HG03045 (cell line): ENCODE measurements around the gene PPM1M.

Experiments used
- ATAC-seq: cut with Tn5 transposase; IDR thresholded peaks from one replicate; pipeline ENCODE4 v1.9.1; 2021; ENCODE audit warnings: mild to moderate bottlenecking, moderate library complexity; ENCODE audit not compliant: unreplicated experiment

Gene PPM1M

DNA sequence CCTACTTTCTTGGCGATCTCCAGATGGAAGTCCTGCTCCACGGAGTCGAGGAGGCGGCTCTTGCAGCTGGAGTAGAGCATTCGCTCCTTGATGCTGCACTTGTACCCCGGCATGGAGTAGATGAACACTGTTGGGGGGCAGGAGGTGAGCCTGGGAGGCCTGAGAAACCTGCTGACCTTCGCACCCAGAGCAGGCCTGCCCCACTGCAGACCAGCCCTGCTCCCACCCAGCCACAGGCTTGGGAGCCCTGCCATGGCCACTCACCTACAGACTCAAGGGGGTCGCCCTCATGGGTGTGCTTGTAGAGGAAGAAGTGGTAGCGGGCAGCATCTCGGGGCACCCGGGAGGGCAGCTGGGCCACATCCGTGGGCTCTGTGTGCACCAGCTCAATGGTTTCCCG, 15.9 kb upstream of the PPM1M start:
- ATAC-seq: no peak

DNA sequence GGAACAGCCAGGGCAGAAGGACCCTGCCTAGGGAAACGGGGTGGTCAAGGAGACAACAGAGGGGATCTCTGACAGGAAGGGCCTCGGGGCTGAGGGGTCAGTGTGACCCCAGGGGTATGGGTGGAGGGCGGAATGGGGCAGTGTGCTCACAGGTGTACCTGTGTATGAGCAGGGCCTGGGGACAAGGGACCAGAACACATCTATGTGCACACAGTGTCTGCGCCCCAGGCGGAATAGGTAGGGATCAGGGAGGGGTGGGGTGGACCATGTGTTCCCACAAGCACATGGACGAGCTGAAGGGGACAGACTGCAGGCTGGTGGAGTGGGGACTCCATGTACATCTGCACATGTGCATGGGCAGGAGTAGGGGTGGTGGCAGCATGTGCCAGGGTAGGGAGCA, 15.1 kb upstream of the PPM1M start:
- ATAC-seq: no peak

DNA sequence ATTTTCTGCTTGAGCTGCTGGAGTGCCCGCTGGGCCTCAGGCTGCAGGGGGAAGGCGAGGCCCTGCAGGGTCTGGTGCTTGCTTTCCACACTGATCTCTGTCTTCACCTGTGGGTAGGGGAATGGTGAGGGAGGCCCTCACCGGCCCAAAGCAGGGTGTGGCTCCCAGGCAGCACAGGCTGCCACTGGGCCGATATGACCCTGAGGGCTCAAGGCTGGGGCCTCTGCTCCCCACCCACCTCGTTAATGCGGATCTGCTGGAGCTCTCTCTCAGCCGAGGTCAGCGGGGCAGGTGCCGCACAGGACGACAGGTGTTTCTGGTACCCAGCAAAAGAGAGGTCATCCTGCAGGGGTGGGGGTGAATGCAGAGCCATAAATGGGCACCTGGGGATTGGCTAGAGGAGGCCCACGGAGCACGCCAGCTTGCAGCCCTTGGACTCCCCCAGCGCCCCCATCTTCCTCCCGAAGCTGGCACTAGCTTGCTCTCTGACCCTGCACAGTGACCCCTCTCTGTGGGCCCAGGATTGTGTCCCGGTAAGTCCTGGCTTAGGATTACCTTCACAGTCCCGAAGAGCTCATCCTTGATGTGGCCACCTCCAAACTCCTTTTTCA, 14.6 kb upstream of the PPM1M start:
- ATAC-seq: no peak

DNA sequence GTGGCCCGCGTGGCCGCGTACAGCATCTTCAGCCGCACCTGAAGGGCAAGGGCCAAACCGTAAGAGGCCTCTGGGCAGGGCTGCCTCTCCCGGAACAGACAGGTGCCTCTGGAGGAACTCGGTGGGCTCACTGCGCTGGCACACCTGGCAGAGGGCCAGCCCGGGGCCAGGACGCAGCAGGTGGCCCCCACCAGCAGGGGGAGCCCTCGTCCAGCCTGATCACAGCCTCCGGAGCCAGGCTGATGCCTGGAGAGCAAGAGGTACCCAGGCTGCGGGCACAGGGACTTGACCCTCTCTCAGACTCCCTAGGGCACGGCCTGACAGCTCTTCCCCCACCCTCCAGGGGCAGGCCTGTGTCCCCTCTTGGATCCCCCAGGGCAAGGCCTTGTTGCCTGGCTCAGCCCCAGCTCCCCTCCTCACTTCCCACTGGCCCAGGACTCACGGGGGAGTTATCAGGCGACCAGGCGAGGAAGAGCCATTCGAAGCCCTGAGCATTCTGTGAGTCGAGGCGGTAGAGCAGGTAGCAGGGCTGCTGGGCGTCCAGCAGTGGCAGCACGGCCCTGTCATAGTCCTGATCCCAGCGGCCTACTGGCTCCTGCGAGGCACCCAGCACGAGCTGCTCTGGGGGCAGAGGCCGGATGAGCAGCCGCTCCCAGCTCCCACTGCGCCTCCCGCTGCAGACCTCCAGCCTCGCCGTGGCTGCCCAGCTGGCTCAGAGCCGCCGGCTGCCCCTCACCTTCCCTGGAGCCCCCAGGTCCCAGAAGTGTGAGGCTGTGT, 13.9 kb upstream of the PPM1M start:
- no peak for ATAC-seq

DNA sequence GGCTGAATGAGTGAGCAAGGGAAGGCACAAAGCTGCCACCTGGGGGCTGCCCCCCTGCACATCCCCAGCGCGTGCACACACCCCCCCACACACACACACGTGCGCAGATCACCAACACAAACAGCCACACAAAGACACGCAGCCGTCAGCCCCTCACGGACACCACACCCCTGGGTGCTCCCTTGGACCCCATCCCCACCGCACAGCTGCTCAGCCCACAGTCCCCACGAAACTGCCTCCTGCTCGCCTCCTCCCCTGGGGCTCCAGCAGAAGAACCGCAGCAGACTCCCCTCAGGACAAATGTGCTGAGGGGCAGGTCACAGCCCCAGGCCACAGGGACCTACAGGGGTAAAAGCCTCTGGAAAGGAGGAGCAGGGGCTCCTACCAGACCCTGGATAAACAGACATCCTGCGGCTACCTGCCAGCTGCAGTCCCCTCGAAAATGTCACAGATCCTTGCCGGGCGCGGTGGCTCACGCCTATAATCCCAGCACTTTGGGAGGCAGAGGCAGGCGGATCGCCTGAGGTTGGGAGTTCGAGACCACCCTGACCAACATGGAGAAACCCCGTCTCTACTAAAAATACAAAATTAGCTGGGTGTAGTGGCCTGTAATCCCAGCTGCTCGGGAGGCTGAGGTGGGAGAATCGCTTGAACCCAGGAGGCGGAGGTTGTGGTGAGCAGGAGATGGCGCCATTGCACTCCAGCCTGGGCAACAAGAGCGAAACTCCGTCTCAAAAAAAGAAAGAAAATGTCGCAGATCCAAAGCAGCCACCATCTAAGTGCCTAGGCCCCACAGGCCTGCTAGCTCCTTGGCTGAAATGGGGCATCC, 13.1 kb upstream of the PPM1M start:
- ATAC-seq: no peak

DNA sequence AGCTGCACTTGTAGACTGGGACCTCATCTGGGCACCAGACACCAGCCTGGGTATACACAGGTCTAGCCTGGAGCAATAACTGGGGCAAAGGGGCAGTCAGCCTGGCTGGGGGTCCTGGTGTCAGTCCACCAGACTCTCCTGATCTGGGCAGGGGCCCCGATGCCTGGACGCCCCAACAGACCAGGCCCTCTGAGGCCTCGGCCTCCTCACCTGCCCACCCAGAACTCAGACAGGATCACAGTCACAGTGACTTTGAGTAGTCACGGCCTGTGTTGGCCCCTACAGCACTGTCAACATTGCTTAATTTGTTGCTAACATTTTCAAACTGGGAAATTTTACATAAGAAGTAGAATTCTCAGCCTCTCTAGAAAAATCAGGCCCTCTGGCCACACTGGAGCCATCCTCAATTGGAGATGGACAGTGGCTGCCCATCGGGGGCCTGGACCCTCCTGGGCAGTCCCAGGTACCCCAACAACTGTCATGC, 12.4 kb upstream of the PPM1M start:
- ATAC-seq: no peak

DNA sequence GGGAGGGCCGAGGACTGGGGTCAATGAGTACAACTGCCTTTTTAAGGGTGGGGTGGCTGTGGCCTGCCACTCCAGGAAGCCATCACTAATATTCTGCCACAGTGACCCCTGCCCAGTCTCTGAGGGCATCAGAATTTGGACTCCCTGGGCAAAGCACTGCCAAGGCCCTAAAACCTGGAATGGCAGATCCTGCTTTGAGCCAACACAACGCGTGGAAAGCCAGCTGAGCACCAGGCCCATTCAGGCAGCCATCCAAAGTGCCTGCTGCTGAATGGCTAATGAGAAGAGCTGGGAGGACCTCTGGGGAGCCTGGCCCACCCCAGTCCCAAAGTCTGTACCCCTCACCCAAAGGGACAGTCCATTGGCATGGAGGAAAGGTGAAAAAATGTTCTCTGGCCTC, 11.6 kb upstream of the PPM1M start:
- no peak for ATAC-seq

DNA sequence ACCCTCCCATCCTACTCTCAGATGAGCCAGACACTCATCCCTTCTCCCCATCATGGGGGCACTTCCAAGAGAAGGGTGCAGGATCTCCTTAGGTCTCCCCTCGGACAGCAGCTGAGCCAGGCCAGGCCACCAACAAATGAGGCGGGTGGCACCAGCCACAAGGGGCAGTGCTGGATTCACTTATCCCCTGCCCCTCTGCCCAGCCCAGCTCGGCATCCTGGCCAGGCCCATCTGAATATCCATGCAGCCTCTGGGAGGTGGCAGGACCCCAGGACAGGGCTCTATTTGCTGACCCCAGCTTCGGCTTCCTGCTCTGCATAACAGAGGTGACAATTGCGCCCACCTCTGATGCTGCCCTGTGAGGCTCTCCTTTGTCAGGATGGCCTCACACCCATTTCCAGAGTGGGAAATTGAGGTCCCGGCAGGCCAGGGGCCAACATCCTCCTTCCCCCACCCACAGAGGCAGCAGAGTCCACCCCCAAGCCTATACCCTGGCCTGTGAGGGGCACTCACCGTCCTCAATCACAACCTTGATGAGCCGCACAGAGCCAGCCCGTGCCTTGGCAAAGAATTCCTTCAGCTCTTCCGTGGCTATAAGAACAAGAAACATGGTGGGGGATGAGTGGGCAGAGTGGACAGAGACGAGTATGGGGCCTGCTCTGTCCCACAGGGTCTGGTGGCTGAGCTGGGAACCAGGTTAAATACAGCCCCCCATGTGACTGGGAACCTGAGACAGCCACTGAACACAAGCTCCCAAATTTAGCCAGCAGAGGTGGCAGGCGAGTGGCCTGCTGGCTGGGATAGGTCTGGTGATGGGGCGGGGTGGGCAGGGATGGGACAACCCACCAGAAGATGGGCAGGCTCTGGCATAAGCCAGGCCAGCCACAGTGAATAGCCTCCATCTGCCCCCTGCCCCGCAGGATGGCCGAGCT, 10.8 kb upstream of the PPM1M start:
- ATAC-seq: no peak

DNA sequence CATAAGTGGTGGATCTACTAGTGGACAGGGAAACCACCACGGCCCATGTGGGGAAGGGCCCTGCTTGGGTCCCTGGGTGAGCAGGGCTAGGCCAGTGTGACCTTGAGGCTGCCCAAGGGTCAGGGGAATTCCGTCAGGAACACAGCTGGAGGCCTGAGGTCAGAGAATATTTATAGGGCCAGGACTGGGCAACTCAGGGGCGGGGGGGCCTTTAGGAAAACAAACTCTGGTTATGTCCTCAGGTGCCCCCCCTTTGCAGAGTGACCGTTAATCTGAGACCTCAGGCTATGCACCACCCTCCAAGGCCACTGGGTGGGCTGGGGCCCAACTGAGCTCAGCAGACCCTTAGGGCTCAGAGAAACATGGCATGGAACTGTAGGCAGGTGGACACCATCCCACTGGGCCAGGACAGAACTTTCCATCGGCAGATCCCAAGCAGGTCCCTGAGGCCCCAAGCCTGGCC, 9.1 kb upstream of the PPM1M start:
- no peak for ATAC-seq

DNA sequence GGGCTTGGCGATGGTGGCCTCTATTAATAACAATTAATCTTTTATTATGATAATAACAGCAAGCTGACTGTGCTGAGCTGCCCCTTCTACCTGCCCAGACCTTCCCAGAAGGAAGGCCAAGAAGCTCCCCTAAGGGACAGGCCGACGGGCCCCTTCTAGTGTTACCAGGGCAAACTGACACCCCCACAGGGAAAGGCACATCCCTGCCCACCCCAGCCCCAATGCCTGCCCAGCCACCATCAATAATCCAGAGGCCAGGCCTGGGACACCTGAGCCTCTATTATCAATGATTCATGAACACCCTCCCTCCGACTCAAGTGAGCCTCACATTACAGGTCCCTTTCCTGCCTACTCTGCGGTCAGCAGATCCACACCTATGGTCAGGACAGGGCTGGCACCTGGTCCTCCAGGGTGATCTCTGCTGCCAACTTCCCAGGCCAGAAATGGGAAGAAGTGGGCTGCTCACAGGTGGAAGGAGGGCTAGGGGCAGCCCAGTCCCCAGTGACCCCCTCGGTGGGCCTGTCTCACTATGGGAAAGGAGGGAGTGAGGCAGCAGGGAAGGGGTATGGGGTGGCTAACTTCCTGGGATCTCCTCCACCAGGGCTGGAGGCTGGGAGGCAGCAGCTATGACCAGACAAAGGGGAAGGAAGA, 8.4 kb upstream of the PPM1M start:
- ATAC-seq: no peak

DNA sequence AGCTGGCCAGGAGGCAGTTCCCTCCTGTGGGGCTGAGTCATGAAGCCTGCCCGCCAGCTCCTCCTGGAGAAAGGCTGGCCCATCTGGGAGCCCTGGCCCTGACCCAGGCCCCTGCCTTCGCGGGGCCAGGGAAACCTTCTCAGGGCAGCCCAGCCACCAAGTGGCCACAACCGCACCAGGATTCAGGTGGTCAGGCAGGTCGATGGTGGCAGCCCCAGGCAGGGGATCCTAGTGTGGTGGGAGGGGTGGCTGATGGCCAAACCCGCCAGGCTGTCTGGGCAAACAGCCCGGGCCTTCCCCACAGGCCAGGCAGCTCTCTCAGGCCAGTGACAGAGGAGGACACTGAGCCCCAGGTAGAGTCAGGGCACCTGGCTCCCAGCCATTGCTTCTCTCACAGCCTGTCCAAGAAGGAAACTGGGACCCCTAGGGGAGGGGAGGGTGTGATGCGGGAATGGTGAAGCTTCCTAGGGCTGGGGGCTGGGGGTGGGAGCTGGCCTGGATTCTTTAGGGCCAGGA, 7.8 kb upstream of the PPM1M start:
- ATAC-seq: no peak

DNA sequence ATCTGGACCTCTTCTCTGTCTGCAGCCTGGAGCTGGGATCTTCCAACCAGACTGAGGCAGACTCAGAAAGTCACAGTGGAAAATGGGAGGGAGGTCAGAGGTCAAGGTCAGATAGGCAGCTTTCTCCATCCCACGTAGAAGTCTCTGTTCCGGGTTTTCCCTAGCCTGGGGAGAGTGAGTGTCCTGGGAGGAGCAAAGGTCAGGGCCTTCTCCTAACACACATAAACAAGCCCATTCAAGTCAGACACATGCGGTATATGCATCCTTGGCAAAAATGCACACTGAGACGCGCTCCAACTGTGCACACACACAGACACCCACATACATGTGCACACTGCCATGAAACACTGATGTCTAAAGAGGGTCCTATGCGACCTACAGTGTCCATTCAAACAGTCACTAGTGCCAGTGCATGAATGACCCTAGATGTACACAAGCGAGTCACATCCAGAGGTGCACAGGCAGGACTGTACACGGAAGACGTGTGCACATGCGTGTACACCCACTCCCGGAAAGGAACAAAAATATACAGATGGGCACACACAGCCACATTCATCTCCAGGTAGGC, 7.3 kb upstream of the PPM1M start:
- ATAC-seq: no peak

DNA sequence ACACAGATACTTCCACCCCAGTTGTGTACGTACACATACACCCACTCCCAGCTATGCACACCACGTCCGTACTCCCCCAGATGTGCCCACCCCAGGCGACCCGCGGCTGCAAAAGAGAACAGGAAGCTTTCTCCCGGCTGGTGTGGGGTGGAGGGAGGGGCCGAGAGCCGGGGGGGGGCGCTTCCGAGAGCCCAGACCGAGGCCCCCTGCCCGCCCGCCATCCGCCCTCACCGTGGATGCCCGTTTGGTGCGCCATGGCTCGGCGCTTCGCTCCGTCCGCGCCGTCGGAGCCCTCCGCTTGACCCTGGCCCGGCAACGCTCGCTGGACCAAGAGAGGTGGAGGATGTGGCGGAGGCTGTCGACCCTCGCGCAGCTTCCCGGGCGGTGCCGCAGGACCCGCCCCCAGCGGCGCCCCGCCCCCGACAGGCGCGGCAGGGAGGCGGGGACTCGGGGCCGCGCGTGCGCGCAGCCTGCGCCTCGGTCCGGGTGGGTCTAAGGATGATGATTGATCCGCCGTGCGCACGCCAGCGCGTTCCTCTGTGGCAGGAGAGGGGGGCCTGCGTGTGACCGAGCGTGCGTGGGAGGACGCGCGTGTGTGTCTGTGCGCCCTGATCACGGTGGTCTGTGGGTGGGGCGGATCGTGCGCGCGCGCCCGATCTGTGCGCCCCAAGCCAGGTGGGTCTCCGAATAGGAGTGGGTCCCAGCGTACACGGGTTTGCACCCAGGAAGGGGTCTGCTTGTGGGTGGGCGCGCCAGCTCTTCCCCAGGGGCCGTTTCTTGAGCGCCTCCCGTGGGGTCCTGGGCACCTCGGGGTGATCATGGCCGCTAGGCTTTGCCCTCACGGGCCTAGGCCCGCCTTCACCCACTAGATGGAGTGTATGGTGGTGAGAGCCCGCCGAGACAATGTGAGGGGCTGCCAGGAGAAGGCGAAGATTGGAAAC, 6.5 kb upstream of the PPM1M start, which contains the start of gene TWF2:
Gene TWF2 (minus strand): TSS at position 398 of the 941 bp plus-strand sequence. CDS start 142 bp downstream, at position 256.
- peak; percentile 78 for ATAC-seq

DNA sequence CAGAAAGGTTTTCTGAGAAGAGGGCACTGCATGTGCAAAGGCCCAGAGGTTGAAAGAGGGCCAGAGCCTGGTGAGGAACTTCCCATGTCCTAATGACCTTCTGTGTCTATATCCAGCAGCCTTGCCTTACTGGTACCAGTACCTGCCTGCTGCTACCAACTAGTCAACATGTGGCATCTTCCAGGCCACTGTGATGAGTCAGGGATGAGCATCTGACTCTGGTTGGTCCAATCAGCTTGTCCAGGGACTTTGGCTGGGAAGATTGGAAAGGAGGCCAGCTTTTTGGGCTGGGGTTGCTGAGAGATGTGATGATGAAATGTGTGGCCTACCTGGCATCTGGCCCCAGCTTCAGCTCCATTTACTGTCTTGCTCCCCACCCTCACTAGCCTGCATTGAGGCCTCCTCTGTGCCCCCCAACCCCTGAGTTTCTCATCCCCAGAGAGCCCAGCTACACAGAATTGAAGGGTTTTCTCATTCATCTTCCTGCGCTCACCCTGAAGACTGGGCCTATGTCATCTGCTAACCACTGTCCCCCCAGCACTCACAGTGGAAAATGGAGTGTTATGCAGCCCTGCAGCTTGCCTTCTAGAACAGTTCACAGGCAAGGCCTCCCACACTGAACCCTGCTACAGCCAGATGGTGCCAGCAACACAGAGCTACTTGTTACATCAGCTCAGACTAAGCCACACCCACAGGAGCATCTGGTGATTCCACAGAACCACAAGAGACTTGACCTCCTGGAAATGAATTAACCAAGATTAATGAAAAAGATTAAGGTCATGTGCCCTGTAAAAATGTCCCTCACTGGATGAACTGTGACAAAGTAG, 5.3 kb upstream of the PPM1M start:
- no peak for ATAC-seq

DNA sequence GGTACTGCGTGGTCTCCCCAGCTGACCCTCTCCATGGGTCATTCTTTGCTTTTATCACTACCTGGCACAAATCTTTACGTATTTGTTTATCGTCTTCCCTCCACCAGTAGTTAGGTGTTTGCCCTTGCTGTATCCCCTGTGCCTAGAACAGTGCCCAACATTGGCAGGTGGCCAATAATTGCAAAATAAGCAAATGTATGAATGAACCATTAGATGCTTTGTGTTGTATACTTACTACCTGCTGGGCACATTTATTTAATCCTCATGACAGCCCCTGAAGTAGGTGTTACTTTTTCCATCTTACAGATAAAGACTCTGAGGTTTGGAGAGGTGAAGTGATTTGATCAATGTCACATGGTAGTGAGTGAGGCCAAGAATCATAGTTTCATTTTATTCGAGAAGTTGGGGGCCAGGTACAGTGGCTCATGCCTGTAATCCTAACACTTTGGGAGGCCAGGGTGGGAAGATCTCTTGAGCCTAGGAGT, 4.6 kb upstream of the PPM1M start:
- no peak for ATAC-seq

DNA sequence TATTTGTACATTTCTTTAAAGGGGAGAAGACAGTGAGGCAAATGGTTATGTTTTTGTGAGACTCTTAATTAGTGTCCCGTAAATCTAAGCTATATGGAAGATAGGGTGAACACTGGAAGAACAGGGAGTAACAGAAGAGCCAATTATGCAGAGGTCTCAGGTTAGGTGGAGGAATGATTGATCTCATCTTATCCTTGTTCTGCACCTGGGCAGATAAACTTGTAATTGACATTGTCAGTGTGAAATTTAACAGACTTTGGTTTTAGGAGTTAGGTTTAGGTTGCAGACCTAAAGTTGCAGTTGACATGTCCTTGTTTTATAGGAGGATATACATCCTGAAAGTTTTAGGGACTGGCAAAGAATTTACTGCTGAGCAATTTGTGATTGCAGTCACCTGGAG, 3.5 kb upstream of the PPM1M start:
- ATAC-seq: no peak
